ENCODE data around the gene WNT7A. TPM values are rescaled to one million over a fixed set of nuclear protein-coding genes. Genes with fewer than 3 reads are reported as not detected.

The WNT7A gene
- total and polyA plus RNA-seq, 2 donors (not counting 3 experiments of a cell fraction or from before 2014, with no cell fraction given), result not detected

GRCh38 chr3:13902648-13903238 is 22.9 kb upstream of the WNT7A start:
- no peaks in the 10 kb centered on the region for H3K27me3 ChIP-seq (ENCODE audit: control insufficient read depth in 2 of 2, insufficient read depth in 2 of 2, low read length in 2 of 2)
- FAIRE-seq (no peak), DNase-seq (ENCODE audit: low read depth, low spot score) (no peak)
- no peaks in the 10 kb centered on the region for H3K9me1 ChIP-seq (replicated peaks; ENCODE audit: control insufficient read depth, extremely low read depth, insufficient read depth, low read length)
- ChIA-PET POLR2A (no interaction called here), CTCF (no interaction called here)
- no peak overlapping the region for H3K4me2 ChIP-seq (ENCODE audit: insufficient read depth, low read length)
- H3K4me1 ChIP-seq (ENCODE audit: control insufficient read depth, extremely low read depth, insufficient read depth, low read length), result no peaks in the 10 kb centered on the region
- H3K79me2 ChIP-seq (ENCODE audit: control insufficient read depth, insufficient read depth, low read length), result no peaks in the 10 kb centered on the region
- no peak overlapping the region for H3K4me3 ChIP-seq (replicated peaks in 1 of 3; ENCODE audit: insufficient read depth in 1 of 3, low read depth in 1 of 3, low read length in 3 of 3)
- H3K36me3 ChIP-seq (ENCODE audit: control insufficient read depth in 2 of 2, extremely low read depth in 1 of 2, insufficient read depth in 2 of 2, low read length in 2 of 2), result no peaks in the 10 kb centered on the region
- H2AFZ ChIP-seq (ENCODE audit: low read depth, low read length), result no peak overlapping the region
- H4K20me1 ChIP-seq (replicated peaks; ENCODE audit: control insufficient read depth, extremely low read depth, insufficient read depth, low read length), result no peaks in the 10 kb centered on the region
- H3K27ac ChIP-seq (ENCODE audit: insufficient read depth, low read depth, low read length), result no peak overlapping the region
- dilution Hi-C loops (cut with MboI; ENCODE audit: extremely low pct_ligation_motif_present, low sequenced_read_pairs), result no loop called here
- H3K9me3 ChIP-seq (replicated peaks; ENCODE audit: control insufficient read depth, insufficient read depth, low read length), result no peaks in the 10 kb centered on the region
- H3K9ac ChIP-seq (replicated peaks; ENCODE audit: extremely low read depth, insufficient read depth, low read length), result no peak overlapping the region
- no TSS peak for BruUV-seq (replicated peaks)
- TF ChIP-seq FOS (IDR thresholded peaks at IDR 0.05; ENCODE audit: borderline replicate concordance, insufficient read depth, low read length) (no peak), POLR2AphosphoS5 (IDR thresholded peaks at IDR 0.05; ENCODE audit: insufficient read depth, low read depth, low read length) (no peak), MYC (IDR thresholded peaks at IDR 0.05; ENCODE audit: low read depth, low read length) (no peak), EZH2 (IDR thresholded peaks at IDR 0.05; ENCODE audit: borderline replicate concordance, low read depth, low read length, severe bottlenecking) (no peak), CTCF (IDR thresholded peaks at IDR 0.05; ENCODE audit: extremely low read depth in 1 of 2, insufficient read depth in 1 of 2, low read depth in 1 of 2, low read length in 2 of 2) (no peak), JUN (IDR thresholded peaks at IDR 0.05; ENCODE audit: borderline replicate concordance, insufficient read depth, insufficient read length, low read depth) (no peak), GATA2 (IDR thresholded peaks at IDR 0.05; ENCODE audit: insufficient read depth, insufficient read length, low read depth, low read length) (no peak), MAX (IDR thresholded peaks at IDR 0.05; ENCODE audit: insufficient read depth, insufficient read length) (no peak), POLR2A (IDR thresholded peaks at IDR 0.05; ENCODE audit: low read depth, low read length) (no peak)
- intact Hi-C loops (cut with micrococcal nuclease), result no loop called here
